Measurements from ENCODE around the gene ABCC3. TPM values are rescaled to one million over a fixed set of nuclear protein-coding genes. Genes with fewer than 3 reads are reported as not detected.

The ABCC3 gene
- total and polyA plus RNA-seq, 9 of the 15 experiments (the other 6 are each of a cell fraction or from before 2014, with no cell fraction given) = 0.03 to 1.6 (median 0.42) TPM; not detected in 5

- TF ChIP-seq STAT6 (CRISPR knock-in tag; IDR thresholded peaks at IDR 0.05) (0 out of 2 replicates have a peak, but pooled peaks have one; percentile 53), SAFB (IDR thresholded peaks at IDR 0.05; ENCODE audit: borderline replicate concordance, low read depth, low read length) (no peak), NFRKB (IDR thresholded peaks at IDR 0.05; ENCODE audit: low read depth) (peak; percentile 96), CHD7 (IDR thresholded peaks at IDR 0.05; ENCODE audit: low read depth, low read length) (no peak), CBFB (CRISPR knock-in tag; IDR thresholded peaks at IDR 0.05) (no peak), IRF9 (tag; IDR thresholded peaks at IDR 0.05) (peak; percentile 24; the same call in 1 of the 2 replicates)
Observed at GRCh38 chr17:50719144-50719923, 84.7 kb downstream of the ABCC3 start, which contains the start of gene LUC7L3 (continued).
